Colon (tissue), 2 donors: Measurements from ENCODE around the gene SDK1.
"Not testable (repeated sequence)": the region's sequence is repeated elsewhere in the genome, so short reads cannot be mapped to it uniquely, and the experiment has no call there.

Experiments
- FAIRE-seq: peaks from 2 replicates; lab custom pipeline; 2012; peaks lifted over from hg19 to GRCh38; lab: Jason Lieb, UNC
- donor health status: control.
- donor health status: control.

SDK1 gene

DNA sequence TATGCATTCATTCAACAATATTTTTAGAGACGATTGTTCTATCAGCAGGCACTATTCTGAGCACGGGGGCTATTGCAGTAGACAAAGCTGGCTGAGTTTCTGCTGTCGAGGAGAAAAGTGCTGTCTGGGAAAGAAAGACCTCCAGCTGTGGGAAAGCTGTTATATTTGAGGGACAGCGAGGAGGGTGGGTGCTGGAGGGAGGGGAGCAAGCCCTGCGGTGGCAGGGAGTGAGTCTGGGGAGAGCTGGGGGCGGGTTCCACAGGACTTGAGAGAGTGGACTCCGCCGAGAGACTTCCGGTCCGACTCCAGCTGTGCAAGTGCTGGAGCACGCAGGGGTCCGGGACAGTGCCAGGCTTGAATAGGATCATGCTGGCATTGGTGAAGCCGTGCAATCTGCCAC, 778.9 kb downstream of the SDK1 start:
- FAIRE-seq, result no peak

DNA sequence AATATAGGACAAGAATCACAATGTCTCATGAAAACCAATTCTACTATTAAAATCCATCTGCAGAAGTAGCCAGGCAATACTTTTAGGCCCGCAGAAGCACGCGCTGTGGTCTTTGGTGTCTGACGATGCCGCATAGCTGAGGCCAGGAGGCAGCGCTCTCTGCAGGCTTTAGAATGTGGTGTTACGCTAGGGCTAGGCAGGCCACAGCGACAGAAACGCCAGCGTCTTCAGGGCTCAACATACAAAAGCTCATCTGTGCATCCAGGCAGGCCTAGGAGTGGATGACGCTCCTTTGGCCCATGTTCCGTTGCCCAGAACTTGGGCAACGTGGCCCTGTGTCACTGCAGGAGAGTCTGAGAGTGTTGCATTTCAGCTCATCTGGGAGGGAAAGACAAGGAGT, 779.9 kb downstream of the SDK1 start:
- FAIRE-seq, result no peak

DNA sequence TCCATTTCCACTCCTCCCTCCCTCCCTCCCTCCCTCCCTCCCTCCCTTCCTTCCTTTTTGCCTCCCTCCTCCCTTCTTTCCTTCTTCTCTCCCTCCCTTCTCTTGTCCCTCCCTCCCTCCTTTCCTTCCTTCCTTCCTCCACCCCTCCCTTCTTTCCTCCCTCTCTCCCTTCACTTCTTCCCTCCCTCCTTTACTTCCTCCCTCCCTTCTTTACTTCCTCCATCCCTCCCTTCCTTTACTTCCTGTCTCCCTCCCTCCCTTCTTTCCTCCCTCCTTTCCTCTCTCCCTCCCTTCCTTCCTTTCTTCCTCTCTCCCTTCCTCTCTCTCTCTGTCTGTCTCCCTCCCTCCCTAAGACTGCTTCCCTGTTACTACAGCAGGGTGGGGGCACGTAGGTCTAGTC, 782.5 kb downstream of the SDK1 start:
- no peak for FAIRE-seq

DNA sequence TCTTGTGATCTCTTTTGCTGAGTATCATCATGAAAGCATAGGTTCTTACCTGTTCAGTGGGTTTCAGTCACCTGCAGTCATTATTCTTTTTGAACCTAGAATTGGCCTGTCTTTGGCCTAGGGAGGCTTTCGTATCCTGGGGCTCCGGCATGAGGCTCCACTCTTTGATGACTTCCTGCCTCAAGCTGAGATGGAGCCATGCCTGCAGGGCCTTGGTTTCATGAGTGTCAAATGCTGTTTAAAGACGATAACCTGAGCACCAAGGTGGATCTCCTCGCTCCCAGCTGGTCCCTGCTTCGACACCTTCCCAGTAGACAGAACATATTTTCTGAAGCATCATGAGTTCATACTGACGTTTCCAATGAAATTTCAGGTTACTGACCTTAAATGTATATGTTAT, 783.2 kb downstream of the SDK1 start:
- FAIRE-seq, result no peak

DNA sequence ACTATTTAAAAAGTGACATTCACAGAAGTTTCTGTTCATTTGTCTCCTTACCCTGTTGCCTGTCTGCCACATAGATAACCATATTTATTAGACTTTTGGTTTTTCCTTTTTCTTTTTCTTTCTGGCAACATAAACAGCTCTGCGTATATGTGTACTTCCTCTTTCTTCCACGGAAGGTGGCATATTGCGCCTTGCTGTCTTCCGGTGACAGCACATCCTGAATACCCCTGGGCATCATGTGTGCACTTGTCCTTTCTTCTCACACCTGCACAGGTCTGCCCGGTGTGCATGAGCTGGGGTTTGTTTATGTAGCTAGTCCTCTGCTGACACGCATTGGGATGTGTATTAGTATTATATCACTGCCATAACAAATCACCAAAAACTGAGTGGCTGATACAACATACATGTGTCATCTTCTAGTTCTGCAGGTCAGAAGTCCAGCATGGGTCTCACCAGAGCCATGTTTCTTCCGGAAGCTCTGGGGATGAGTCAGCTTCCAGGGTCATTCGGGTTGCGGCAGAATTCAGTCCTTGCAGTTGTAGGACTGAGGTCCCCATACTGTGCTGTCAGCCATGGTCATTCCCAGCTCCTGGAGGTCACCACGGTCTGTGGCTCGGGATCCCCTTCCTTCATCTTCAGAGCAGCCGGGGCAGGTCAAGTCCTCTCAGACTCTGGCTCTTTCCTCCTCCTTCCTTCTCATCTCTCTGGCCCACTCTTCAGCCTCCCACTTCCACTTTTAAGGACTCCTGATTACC, 785.1 kb downstream of the SDK1 start:
- FAIRE-seq, result no peak

DNA sequence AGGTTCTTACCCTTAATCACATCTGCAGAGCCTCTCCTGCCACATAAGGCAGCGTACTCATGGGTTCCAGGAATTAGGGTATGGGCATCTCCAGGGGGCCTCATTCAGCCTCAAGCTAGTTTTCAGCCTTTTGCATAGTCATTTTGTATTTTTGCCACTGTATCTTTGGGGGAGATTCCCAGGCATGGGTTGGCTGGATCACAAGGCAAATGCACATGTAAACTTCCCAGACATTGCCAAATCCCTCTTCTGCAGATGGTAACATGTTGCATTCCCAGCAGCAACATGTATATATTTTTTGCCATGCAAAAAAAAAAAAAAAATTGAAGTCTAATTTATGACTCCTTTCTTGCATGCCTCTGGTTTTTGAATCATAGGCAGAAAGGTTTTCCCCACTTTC, 785.7 kb downstream of the SDK1 start:
- no peak for FAIRE-seq

DNA sequence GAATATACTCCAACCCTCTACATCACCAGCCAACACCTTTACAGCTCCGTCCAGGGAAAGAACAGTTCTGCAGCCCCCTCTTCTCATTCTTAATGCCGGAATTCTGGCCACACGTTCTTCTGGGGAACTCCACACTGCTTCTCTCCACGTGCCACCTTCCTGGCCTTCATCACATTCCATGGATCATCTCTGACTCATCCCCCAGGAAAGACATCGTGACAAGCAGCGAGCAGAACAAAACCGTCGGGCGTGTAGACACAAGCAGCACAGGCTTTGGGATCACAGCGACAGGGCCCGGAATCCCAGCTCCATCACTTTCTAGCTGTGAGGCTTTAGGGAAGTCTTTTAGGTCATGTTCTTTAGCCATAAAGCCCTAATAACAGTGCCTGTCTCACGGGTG, 790.7 kb downstream of the SDK1 start:
- no peak for FAIRE-seq

DNA sequence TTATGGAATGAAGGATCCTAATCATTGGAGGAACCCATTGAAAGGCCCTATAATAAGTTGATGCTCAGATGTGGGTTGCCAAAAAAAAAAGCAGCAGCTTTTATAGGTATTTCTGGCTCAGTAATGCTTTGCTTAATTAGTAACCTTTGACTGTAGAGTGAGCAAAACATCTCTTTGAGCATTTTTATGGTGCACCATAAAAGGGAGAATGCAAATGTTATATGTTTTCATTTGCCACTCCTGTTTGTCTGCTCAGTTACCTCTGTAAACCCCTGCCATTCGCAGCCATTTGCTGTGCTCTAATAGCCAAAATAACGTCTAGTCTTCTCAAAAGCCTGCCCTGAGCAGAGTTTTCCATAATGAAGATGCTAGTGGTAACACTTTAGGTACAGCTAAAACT, 792.0 kb downstream of the SDK1 start:
- no peak for FAIRE-seq

DNA sequence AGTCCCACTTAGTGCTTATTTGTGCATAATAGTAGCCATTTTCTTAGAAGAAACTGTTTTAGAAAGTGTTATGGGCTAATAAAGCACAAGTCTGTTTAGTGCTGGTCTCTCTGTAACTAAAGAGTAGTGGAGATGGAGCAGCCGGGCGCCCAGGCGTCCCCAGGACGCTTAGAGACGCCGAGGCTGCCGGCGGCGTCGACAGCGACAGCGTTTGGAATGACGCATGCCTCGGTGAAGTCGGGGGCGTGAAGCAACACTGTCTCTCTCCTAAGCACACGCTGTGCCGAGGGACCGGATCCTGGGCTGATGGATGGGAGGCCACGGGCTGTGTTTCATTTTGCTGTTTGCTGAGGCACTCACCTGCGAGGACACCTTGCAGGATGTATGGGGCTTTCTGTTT, 792.4 kb downstream of the SDK1 start:
- no peak for FAIRE-seq

DNA sequence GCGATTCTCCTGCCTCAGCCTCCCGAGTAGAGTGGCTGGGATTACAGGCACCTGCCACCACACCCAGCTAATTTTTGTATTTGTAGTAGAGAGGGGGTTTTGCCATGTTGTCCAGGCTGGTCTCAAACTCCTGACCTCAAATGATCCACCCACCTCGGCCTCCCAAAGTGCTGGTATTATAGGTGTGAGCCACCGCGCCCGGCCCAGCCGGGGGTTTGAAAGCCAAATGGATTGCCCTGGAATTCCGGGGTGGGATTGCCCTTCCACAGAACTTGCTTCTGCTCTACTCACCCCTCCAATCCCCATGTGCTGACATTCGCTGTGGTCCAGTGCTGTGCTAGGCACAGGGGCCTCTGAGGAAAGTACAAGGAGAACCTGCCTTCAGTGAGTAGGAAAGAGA, 793.1 kb downstream of the SDK1 start:
- FAIRE-seq, result not testable (repeated sequence)

DNA sequence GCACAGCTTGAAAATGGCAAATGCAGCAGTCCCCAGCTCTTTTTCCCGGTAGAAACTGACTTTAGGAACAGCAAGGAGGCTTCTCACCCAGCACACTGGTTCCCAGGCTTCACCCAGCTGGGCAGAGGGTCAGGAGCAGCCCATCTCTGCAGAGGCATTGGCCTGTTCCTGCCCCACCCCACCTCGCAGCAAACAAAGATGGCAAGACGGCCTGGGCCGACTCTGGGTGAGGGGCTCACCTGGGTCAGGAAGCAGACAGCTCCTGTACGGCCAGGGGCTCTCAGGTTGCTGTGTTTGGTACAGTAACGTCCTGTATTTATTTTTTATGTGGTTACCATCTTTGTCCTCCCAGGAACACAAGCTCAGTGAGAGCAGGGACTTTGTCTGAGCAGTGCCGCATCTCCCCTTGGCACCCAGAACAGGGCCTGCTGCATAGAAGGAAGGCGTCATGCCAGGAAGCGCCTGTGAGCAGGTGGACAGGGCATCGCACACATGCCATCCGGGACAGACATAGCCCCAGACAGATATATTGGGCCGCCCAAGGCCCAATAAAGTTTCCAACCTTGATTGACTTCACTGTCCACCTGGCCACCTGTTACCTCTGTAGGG, 796.1 kb downstream of the SDK1 start:
- no peak for FAIRE-seq

DNA sequence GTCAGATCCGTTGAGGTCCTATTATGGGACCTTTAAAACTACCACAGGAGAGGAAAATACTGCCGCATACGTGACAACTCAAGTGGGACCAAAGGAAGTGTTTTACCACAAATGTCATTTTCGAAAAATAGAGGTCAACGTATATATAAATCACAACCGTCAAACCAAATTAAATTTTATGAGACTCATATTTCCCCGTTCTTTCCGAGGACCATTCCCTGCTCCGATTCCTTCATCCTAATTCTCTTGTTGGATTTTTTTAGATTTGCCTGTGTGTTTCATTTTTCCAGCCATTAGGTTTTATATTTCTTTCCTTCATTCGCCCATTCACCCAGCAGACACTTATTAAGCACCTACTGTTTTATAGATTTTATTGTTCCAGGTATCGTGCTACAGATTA, 797.1 kb downstream of the SDK1 start:
- no peak for FAIRE-seq

DNA sequence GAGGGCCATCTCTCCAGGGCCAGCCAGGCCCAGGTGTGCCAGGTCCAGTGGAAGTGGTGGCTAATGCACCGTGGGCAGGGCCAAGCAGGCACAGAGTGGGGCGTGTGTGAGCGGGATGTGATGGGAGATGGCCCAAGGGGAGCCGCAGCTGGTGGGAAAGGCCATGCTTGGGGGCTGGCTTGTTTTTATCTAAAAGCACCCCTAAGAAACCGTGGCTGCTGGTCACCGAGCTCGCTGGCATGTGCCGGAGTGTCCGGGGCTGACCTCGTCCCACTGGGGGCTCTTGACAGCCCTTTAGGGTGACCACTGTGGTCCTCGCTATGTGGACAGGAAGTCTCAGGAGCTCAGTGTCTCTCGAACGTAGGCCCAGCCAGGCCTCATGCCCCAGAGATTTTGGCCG, 798.6 kb downstream of the SDK1 start:
- no peak for FAIRE-seq

DNA sequence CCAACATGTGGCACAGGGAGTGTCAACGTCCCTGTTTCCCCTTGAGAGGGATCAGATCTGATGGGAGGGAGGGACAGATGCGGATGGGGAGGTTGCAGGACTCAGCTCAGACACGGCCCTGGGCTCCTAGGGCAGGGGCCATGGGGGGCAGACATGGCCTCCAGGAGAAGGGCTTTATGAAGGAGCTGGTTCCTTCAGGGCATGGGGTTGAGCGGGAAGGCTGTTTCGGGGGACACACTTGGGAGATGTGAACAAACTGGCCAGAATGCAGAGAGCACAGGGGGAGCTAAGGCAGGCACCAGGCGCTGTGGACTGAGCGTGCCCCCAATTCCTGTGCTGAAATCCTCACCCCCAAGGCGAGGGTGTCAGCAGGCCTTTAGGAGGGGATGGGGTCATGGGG, 799.1 kb downstream of the SDK1 start:
- no peak for FAIRE-seq

DNA sequence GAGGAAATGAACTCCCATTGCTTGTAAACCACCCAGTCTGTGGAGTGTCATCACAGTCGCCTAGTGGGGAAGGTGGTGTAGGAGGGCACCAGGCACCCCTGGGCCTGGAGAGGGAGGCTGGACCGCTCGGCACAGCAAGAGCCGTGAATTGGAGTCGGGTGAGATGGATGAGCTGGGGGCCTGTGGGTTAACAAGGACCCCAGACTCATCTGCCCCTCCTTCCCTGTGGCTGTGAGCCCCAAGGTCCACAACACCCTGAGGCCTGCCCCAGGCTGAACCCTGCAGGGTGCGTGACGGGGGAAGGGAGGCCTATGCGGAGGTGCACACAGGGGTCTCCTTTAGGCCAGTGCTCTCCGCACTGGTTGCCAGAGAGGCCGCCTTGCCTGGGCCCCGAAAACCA, 799.6 kb downstream of the SDK1 start:
- no peak for FAIRE-seq

DNA sequence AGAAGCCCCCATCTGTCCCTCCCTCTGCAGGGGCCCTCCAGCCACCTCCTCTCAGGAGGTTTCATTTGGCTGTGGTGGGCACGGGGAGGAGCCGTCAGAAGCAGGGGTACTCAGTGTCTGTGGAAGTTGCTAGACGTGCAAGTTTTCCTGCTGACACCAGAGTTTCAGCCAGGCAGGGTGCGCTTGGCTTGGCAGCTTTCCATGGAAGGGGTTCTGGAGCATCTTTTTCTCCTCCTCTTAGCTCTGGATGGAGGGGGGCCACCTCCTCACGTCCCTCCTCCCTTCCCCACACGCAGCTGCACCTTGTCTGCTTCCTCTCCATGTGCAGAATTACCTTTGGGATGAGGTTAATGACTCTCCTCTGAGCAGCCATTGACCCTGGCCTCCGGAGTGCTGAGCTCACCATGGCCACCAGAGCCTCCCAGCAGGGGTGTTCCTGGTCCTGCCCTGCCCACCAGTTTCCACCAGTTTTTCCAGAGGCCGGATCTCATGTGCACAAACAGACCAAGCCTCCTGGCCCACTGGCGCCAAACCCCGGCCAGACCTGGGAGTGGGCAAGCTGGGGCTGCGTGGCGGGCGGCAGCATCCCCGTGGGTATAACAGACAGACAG, 801.3 kb downstream of the SDK1 start:
- FAIRE-seq, result no peak

DNA sequence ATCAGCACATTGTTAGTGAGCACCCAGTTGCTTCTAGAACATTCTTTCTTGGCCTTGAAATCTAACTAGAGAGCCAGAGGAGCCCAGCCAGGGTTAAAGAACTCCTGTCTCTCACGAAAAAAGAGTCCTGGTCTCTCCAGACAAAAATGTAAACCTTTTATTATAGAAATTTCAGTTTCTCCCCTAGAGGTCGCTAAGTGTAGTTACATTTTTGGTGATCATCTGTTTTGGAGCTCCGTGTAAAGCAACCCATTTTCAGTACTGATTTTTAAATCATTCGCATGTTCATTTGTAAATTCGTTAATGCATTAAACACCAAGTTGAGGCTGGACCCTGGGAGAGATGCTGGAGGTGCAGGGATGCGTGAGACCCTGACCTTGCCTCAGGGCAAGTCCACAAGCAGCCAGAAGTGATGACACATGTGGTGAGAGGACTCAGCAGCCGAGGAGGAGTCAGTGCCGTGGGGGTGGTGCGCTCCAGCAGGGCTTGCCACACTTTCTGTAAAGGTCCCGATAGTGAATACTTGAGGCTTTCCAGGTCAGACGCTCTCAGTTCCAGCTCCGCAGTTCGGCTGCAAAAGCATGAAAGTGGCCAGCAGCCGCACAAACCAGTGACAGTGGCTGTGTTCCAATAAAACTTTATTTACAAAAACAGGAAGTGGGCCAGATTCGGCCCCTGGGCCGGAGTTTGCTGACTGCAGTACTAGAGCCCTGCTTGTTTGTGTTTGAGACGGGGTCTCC, 802.5 kb downstream of the SDK1 start:
- no peak for FAIRE-seq

DNA sequence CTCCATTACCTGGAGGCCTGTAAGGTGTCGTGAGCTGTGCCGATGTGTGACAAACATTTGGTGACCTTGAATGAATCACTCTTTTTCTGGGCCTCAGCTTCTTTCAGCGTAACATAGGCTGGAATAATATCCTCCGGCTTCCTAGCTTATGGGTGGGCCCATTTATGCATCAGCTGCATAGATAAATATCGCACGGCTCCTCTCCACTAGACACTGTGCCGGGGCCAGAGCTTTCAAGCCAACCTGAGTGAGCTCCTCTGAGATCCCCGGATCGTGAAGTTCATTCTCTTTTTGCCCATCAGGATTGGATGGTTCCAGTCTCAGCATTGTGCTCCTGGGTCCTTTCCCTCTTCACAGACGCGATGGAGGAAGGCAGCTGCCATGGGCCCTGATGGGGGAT, 806.8 kb downstream of the SDK1 start:
- no peak for FAIRE-seq

DNA sequence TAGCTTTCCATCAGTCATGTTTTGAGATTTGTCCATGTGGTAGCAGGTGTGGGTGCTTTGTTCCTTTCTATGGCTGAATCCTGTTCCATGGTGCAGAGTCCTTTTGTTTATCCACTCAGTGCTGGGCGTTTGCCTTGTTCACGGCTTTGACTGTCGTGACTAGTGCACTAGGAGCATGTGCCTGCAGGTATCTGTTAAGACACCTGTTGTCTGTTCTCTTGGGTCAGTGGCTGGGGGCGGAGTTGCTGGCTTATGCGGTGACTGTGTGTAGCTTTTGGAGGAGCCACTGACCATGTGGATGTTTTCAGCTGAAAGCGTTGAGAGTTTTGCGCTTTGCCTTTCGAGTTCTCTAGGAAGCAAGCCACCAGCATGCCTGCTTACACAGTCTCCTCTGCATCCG, 807.9 kb downstream of the SDK1 start:
- FAIRE-seq, result no peak

DNA sequence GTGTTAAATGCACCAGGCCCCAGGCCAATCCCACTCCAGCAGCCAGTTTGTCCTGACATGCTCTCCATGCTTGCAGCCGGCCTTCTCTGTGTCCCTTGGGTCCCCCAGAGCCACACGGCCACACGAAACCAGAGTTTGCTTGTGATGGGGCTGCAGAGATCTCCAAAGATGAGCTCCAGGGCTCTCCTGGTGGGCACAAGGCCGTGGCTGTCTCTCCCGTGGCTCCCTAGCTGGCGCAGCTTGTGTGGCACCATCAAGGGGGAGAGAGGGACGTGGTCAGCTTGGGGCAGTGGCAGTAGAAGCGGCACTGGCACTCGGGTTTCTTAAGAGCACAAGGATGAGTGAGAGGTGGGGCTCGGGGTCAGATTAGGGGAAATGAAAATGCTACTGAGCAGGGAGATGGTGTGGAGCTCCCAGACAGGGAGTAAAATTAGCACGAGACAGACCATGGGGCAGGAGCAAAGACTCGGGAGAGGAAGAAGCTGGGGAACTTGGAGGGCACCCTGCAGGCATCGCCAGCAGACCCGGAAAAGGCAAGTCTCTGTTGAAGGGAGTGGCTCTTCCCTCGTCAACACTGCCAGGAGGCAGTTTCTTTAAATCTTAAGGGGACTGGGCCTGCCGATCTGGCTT, 808.5 kb downstream of the SDK1 start:
- FAIRE-seq, result no peak

DNA sequence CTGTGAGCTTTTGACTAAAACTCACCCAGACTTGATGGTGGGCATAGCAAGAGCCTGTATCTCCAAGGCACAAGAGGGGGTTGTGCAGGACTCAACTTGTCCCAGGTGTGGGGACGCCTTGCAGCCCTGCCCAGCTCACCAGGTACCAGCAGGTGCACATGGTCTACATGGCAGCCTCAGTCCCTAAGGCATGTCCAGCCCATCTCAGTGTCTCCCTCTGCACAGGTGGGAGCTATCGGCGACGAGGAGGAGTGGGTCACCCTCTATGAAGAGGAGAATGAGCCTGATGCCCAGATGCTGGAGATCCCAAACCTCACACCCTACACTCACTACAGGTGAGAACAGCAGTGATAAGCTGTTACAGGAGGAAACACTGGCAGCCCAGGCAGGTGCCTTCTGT, 809.4 kb downstream of the SDK1 start:
- no peak for FAIRE-seq

DNA sequence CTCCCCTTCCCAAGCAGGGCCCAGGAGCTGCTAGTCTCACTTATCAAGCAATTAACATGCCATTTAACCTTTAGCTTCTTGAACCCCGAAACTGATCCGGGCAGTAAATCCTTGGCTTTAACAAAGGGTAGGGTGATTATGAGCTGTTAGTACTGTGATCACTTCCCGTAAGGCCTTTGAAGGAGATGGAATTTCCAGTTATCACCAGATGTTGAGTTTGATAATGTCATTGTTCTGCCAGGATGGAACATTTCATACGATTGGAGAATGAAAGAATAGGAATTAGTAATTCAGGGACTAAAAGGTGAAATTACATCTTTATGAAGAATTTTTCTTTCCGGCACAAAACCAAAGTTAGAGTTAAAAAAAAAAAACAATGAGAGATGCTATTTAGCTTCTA, 810.1 kb downstream of the SDK1 start:
- FAIRE-seq, result no peak

DNA sequence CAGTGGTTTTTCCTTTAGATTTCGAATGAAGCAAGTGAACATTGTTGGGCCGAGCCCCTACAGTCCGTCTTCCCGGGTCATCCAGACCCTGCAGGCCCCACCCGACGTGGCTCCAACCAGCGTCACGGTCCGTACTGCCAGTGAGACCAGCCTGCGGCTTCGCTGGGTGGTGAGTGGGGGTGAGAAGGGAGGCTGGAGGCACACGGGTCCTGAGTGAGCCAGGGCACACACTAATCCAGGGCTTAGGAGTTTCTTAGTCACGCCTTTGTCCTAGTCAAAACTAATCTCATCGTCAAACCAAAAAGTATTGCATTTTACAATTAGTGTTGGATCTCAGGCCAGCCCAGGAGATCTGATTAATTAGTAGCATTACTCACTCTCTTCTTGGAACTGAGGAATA, 812.2 kb downstream of the SDK1 start:
- no peak for FAIRE-seq
